Lower leg skin (tissue), 3 donors: ENCODE data around the gene PPFIBP2.

ENCODE experiments used
- CTCF ChIP-seq, 3 donors: fragments of 450-650 bp; IDR thresholded peaks; one replicate each; pipeline ENCODE4 v1.5.1; 2016; ENCODE audit warnings: antibody characterized with exemption in 3 of 3, mild to moderate bottlenecking in 3 of 3, moderate library complexity in 2 of 3
- POLR2A ChIP-seq, 2 donors: fragments of 450-650 bp; IDR thresholded peaks; one replicate each; pipeline ENCODE4 v1.6.1; 2016 to 2017; ENCODE audit warnings: antibody characterized with exemption in 2 of 2, mild to moderate bottlenecking in 1 of 2, moderate library complexity in 1 of 2

GRCh38 chr11:7637447-7638157, 123.8 kb downstream of the PPFIBP2 start:
- TF ChIP-seq CTCF (IDR thresholded peaks at IDR 0.05): no peak
- no peak for TF ChIP-seq POLR2A (IDR thresholded peaks at IDR 0.05)
